ENCODE data around the gene CHST15.

CHST15 gene

DNA sequence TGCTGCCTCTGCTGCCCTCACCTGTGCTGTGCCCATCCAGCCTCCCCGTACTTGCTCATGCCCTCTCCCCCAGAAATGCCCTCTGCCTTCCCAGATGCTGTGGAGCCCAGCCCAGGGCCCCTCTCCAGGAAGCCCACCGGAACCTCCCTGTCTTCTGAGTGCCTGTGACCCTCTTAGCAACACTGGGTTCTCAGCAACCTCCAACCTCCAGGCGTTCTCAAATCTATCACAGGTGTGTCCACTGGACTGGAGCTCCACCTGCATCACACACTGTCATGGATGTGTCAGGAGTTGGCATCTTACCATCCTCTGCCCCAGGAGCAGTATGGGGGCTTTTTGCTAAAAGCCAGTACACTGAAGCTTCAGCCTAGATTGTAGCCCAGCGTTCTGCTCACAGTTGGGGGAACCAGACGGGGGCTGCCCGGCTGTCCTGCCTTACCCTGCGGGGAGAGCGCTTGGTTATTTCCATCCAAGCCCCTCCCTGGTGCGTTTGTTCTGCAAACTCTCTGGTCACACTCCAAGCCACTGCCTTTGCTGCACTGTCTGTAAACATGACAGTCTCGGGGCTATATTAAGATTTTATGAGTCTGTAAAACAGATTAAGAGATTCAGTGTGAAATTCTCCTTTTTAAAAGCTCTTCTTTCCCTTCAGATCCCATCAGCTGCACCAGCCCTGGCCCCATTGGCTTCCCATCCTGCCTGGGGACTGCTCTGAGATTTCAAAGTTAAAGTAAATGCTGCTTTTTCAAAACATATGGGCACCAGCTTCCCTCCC is 130.5 kb downstream of the CHST15 start:
- Histone ChIP-seq H3K4me2 (ENCODE audit: low read length) (no peak overlapping the region), H4K20me1 (ENCODE audit: control insufficient read depth, insufficient read depth, low read depth, low read length) (no peaks in the 10 kb centered on the region), H3K36me3 (ENCODE audit: control insufficient read depth, low read length) (no peaks in the 10 kb centered on the region), H3F3A (ENCODE audit: control insufficient read depth, insufficient read depth) (no peaks in the 10 kb centered on the region), H3K9me2 (replicated peaks; ENCODE audit: control insufficient read depth, low read length) (no peaks in the 10 kb centered on the region), H3K27me3 (ENCODE audit: control insufficient read depth, low read length) (peaks cover 40% of the 10 kb centered on the region), H3K79me2 (ENCODE audit: control insufficient read depth, low read length) (no peaks in the 10 kb centered on the region), H3K27ac (ENCODE audit: low read depth, low read length) (no peak overlapping the region), H3K4me1 (ENCODE audit: control insufficient read depth, low read length) (no peaks in the 10 kb centered on the region), H3K4me3 (ENCODE audit: low read length) (no peak overlapping the region), H3K9me3 (ENCODE audit: control insufficient read depth, insufficient read depth, low read length) (no peaks in the 10 kb centered on the region)
- TF ChIP-seq CTCF (IDR thresholded peaks at IDR 0.05; ENCODE audit: low read depth, low read length, poor library complexity, severe bottlenecking) (no peak), EZH2phosphoT487 (IDR thresholded peaks at IDR 0.05; ENCODE audit: borderline replicate concordance, low read length) (no peak)

GRCh38 chr10:123958241-123958640 is 135.2 kb downstream of the CHST15 start:
- no peak for TF ChIP-seq CTCF (IDR thresholded peaks at IDR 0.05; ENCODE audit: low read depth, low read length, poor library complexity, severe bottlenecking)
- no peak for TF ChIP-seq EZH2phosphoT487 (IDR thresholded peaks at IDR 0.05; ENCODE audit: borderline replicate concordance, low read length)
- peaks cover 25% of the 10 kb centered on the region for H3K27me3 ChIP-seq (ENCODE audit: control insufficient read depth, low read length)

More at GRCh38 chr10:123958241-123958640, 135.2 kb downstream of the CHST15 start:
- Histone ChIP-seq H3K27ac (ENCODE audit: low read depth, low read length) (no peak overlapping the region), H3K9me3 (ENCODE audit: control insufficient read depth, insufficient read depth, low read length) (no peaks in the 10 kb centered on the region), H3K36me3 (ENCODE audit: control insufficient read depth, low read length) (no peaks in the 10 kb centered on the region), H3K4me2 (ENCODE audit: low read length) (no peak overlapping the region), H4K20me1 (ENCODE audit: control insufficient read depth, insufficient read depth, low read depth, low read length) (no peaks in the 10 kb centered on the region), H3K4me1 (ENCODE audit: control insufficient read depth, low read length) (no peaks in the 10 kb centered on the region), H3K4me3 (ENCODE audit: low read length) (no peak overlapping the region), H3K79me2 (ENCODE audit: control insufficient read depth, low read length) (no peaks in the 10 kb centered on the region), H3K9me2 (replicated peaks; ENCODE audit: control insufficient read depth, low read length) (no peaks in the 10 kb centered on the region), H3F3A (ENCODE audit: control insufficient read depth, insufficient read depth) (no peaks in the 10 kb centered on the region)
